ENCODE measurements around the gene NAGK.
"Not testable (repeated sequence)": the region's sequence is repeated elsewhere in the genome, so short reads cannot be mapped to it uniquely, and the experiment has no call there.

DNA sequence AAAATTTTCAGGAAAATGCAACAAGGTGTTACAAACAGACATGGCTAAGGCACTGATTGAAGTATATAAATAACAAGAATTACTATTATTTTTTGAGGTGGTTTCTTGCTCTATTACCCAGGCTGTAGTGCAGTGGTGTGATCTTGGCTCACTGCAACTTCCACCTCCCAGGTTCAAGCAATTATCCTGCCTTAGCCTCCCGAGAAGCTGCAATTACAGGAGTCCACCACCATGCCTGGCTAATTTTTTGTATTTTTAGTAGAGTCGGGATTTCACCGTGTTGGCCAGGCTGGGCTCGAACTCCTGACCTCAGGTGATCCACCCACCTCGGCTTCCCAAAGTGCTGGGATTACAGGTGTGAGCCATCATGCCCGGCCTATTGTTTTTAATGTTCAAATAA lies 38.0 kb downstream of the NAGK start:
- TF ChIP-seq CTCF (IDR thresholded peaks at IDR 0.05; ENCODE audit: extremely low read depth in 1 of 2, insufficient read depth in 1 of 2, low read depth in 1 of 2, low read length in 2 of 2); FOS (IDR thresholded peaks at IDR 0.05; ENCODE audit: borderline replicate concordance, insufficient read depth, low read length): not testable (repeated sequence)
